SU-DHL-6 (cell line): Measurements from ENCODE around the gene HS6ST3.

ENCODE experiments used
- CTCF ChIP-seq: fragments of 200-600 bp; sonication (generic); IDR thresholded peaks from one replicate; pipeline ENCODE4 v1.5.1; 2017; ENCODE audit warnings: antibody characterized with exemption, mild to moderate bottlenecking, low read length, moderate library complexity; ENCODE audit not compliant: insufficient read depth, poor library complexity, severe bottlenecking
- EZH2phosphoT487 ChIP-seq: fragments of 200-600 bp; sonication (generic), shearing (Covaris generic); conservative IDR thresholded peaks from 2 replicates; pipeline ENCODE4 v1.6.1; 2018; ENCODE audit warnings: mild to moderate bottlenecking, antibody characterized with exemption, low read length, moderate library complexity, mixed read lengths

- TF ChIP-seq CTCF = no peak
- no peak for TF ChIP-seq EZH2phosphoT487
These were observed 630.5 kb downstream of the HS6ST3 start for GRCh38 chr13:96720446-96720845.
